ENCODE results near the gene GPR162. TPM values are rescaled to one million over a fixed set of nuclear protein-coding genes. Genes with fewer than 3 reads are reported as not detected.

The GPR162 gene
- total and polyA plus RNA-seq, 10 of the 15 experiments (the other 5 are each of a cell fraction or from before 2014, with no cell fraction given) = not detected

DNA sequence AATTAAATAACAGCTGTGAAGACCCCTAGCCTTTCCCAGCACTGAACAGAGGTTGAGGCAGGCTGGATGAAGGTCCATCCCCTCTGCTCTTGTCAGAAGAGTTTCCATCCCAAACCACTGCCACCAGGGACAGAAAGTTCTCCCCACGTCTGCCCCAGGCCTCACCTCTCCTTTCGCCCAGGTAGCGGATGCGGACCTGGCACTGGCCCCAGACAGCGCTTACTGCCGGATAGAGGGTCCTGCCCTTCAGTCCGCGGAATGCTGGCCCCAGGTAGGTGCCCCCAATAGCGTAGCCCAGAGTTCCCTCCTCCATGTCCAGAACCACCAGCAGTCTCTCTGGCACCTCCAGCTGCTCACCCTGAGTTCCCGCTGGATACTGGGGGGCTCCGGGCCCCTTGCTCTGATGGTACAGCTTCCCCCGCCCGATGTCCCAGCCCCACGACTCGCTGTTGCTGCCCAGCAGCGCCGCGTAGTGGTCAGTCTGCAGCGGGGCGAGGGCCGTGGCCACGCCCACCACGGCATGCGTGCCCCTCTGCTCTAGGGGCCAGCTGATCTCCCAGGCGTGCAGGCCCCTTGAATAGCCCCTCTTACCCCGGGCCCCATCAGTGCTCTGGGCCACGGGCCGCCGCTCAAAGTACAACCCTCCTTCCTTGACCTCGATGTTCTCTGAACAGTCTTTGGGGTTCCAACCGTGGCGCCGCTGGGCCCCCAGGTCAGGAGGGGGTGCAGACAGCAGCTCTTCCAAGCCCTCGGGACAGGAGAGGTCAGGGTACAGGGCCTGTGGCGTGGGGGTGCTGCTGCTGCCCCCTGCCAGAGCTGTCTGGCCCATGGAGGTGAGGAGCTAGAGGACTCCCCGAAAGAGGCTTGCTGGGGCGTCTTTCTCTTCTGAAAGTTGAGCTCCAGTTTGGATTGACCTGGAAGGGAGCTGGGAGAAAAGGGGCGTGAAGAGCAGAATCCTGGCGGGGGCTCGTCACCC, 50.7 kb downstream of the GPR162 start:
- H4K20me1 ChIP-seq (ENCODE audit: control insufficient read depth, insufficient read depth) = peaks cover 16% of the 10 kb centered on the region
- intact Hi-C loops (cut with micrococcal nuclease; ENCODE audit: unreplicated experiment) = loop anchor here (1.0 kb wide), 1 partner anchor 19 kb away; no protein-coding TSS in a partner anchor
- POLR2A ChIA-PET = interaction anchor here (0.6 to 5.0 kb wide), 23 partner anchors 9 to 183 kb away, joined by 3 to 52 read pairs (median 4); partner anchors contain the start of genes C12orf57, CDCA3, COPS7A and ENO2
- ATAC-seq (peak; percentile 71), DNase-seq (ENCODE audit: low read depth, low spot score) (peak; percentile 26), FAIRE-seq (peak; percentile 49)
- H3K79me2 ChIP-seq (ENCODE audit: control insufficient read depth, insufficient read depth, low read length) = peaks cover 37% of the 10 kb centered on the region
- no peaks in the 10 kb centered on the region for H3K27me3 ChIP-seq (replicated peaks in 1 of 2; ENCODE audit: control insufficient read depth in 2 of 2, insufficient read depth in 2 of 2, low read length in 1 of 2)
- RAD21 ChIA-PET (ENCODE audit: unreplicated experiment) = interaction anchor here (0.6 to 5.3 kb wide), 22 partner anchors 10 to 240 kb away, joined by 3 to 41 read pairs (median 4); partner anchors contain the start of genes C12orf57, CDCA3, LRRC23 and MLF2
- H3K27ac ChIP-seq (ENCODE audit: control insufficient read depth, insufficient read depth) = peak overlapping the region; percentile 36
- CTCF ChIA-PET = interaction anchor here (0.6 to 9.5 kb wide), 44 partner anchors 9 to 240 kb away, joined by 3 to 173 read pairs (median 5); partner anchors contain the start of genes C12orf57, C1R, C1RL and CDCA3
- SMC1A ChIA-PET (ENCODE audit: uncharacterized antibody, unreplicated experiment) = interaction anchor here (0.7 to 4.5 kb wide), 12 partner anchors 9 to 119 kb away, joined by 3 to 41 read pairs (median 4); partner anchors contain the start of genes C12orf57, CDCA3, MLF2 and RNU7-1
- peak overlapping the region; percentile 73 for H3K9ac ChIP-seq (ENCODE audit: control insufficient read depth, insufficient read depth, low read length)
- in situ Hi-C loops (cut with MboI) = no loop called here
- peak overlapping the region; percentile 100 for H3K4me2 ChIP-seq (ENCODE audit: control insufficient read depth, insufficient read depth)
- no peaks in the 10 kb centered on the region for H3K9me3 ChIP-seq (replicated peaks; ENCODE audit: control insufficient read depth, insufficient read depth, low read length)
- WGBS (ENCODE audit: insufficient coverage, insufficient replicate concordance, low lambda C conversion rate, missing lambda C conversion rate) = 3% methylated on average over 36 of the region's 40 CpGs
- TSS peak; percentile 64 for BruUV-seq (replicated peaks)
- no peak overlapping the region for H2AFZ ChIP-seq (ENCODE audit: control insufficient read depth, low read depth, low read length)
- peak overlapping the region; percentile 82 for H3K4me3 ChIP-seq
- H3K4me1 ChIP-seq (ENCODE audit: control insufficient read depth, insufficient read depth, low read length) = peaks cover 30% of the 10 kb centered on the region
- peaks cover 20 to 31% of the 10 kb centered on the region in 2 experiments for H3K36me3 ChIP-seq (ENCODE audit: control insufficient read depth in 2 of 2, insufficient read depth in 2 of 2, low read length in 1 of 2)
- TF ChIP-seq KAT2A (conservative IDR thresholded peaks at IDR 0.05; ENCODE audit: control insufficient read depth, low read depth, low read length) (no peak), SREBF1 (IDR thresholded peaks at IDR 0.05; ENCODE audit: low read length) (no peak), YY1 (IDR thresholded peaks at IDR 0.05; ENCODE audit: low read depth, low read length) (peak; percentile 72; the same call in 1 of the 2 replicates), BCL11A (IDR thresholded peaks at IDR 0.05; ENCODE audit: low read depth, low read length) (no peak), PML (IDR thresholded peaks at IDR 0.05; ENCODE audit: low read length) (peak; percentile 63), FOXK2 (IDR thresholded peaks at IDR 0.05) (no peak; the same call in 1 of the 2 replicates), RFX5 (IDR thresholded peaks at IDR 0.05; ENCODE audit: low read depth, low read length) (no peak), TCF12 (IDR thresholded peaks at IDR 0.05; ENCODE audit: low read depth, low read length) (no peak), BACH1 (IDR thresholded peaks at IDR 0.05; ENCODE audit: borderline replicate concordance) (peak; percentile 68), BHLHE40 (IDR thresholded peaks at IDR 0.05; ENCODE audit: borderline replicate concordance in 1 of 2, low read depth in 2 of 2, low read length in 1 of 2) (peak; percentile 54 to 78; a peak in 3 of 4 replicates), HDGF (IDR thresholded peaks at IDR 0.05) (0 out of 2 replicates have a peak, but pooled peaks have one; percentile 35), POU2F2 (IDR thresholded peaks at IDR 0.05; ENCODE audit: borderline replicate concordance, low read depth, low read length) (peak; percentile 52; the same call in 1 of the 3 replicates), SMAD1 (IDR thresholded peaks at IDR 0.05; ENCODE audit: low read depth, partially characterized antibody) (no peak), GATAD2B (conservative IDR thresholded peaks at IDR 0.05; ENCODE audit: low read depth) (peak; percentile 72; the same call in 1 of the 2 replicates), BMI1 (IDR thresholded peaks at IDR 0.05; ENCODE audit: borderline replicate concordance) (no peak)
- TF ChIP-seq, protein P1, sequence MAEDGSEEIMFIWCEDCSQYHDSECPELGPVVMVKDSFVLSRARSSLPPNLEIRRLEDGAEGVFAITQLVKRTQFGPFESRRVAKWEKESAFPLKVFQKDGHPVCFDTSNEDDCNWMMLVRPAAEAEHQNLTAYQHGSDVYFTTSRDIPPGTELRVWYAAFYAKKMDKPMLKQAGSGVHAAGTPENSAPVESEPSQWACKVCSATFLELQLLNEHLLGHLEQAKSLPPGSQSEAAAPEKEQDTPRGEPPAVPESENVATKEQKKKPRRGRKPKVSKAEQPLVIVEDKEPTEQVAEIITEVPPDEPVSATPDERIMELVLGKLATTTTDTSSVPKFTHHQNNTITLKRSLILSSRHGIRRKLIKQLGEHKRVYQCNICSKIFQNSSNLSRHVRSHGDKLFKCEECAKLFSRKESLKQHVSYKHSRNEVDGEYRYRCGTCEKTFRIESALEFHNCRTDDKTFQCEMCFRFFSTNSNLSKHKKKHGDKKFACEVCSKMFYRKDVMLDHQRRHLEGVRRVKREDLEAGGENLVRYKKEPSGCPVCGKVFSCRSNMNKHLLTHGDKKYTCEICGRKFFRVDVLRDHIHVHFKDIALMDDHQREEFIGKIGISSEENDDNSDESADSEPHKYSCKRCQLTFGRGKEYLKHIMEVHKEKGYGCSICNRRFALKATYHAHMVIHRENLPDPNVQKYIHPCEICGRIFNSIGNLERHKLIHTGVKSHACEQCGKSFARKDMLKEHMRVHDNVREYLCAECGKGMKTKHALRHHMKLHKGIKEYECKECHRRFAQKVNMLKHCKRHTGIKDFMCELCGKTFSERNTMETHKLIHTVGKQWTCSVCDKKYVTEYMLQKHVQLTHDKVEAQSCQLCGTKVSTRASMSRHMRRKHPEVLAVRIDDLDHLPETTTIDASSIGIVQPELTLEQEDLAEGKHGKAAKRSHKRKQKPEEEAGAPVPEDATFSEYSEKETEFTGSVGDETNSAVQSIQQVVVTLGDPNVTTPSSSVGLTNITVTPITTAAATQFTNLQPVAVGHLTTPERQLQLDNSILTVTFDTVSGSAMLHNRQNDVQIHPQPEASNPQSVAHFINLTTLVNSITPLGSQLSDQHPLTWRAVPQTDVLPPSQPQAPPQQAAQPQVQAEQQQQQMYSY (CRISPR knock-in tag; IDR thresholded peaks at IDR 0.05) = no peak
- TF ChIP-seq, protein P2, sequence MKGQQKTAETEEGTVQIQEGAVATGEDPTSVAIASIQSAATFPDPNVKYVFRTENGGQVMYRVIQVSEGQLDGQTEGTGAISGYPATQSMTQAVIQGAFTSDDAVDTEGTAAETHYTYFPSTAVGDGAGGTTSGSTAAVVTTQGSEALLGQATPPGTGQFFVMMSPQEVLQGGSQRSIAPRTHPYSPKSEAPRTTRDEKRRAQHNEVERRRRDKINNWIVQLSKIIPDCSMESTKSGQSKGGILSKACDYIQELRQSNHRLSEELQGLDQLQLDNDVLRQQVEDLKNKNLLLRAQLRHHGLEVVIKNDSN (IDR thresholded peaks at IDR 0.05; ENCODE audit: borderline replicate concordance, extremely low read length, insufficient read depth, low read depth, low read length) = no peak

Measured in GM12878 (cell line).